ENCODE data around the gene ELAVL2. TPM values are rescaled to one million over a fixed set of nuclear protein-coding genes. Genes with fewer than 3 reads are reported as not detected.

ELAVL2 gene
- polyA plus RNA-seq, 1 donor from 2014 or later, result 106 TPM

DNA sequence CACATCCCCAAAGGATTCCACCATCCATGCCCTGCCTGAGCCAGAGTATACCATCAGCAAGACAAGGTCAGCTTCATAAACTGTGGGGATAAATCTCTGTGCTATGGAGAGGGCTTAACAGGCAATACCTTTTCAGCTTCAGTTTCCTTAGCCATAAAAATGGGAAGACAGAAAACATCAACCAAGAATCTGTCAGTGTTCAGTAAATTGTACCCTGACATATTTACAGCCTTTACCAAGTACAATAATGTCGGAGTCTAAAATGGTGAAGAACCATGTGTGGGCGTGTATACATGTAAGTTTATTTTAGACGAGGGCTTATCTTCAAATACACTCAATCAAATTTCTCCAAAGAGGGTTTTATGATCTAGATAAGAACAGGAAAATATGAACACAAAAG lies 94.7 kb downstream of the ELAVL2 start:
- Histone ChIP-seq H3K9ac (ENCODE audit: low read length) (no peak overlapping the region), H3K9me2 (ENCODE audit: insufficient read depth, low read length) (no peaks in the 10 kb centered on the region), H3K79me2 (replicated peaks; ENCODE audit: insufficient read depth, low read length) (peaks cover 5% of the 10 kb centered on the region), H3K36me3 (ENCODE audit: insufficient read depth, low read length) (no peaks in the 10 kb centered on the region), H3K27me3 (ENCODE audit: insufficient read depth, low read depth, low read length) (no peaks in the 10 kb centered on the region), H3K27ac (ENCODE audit: low read length) (no peak overlapping the region), H3K4me3 (ENCODE audit: low read length) (no peak overlapping the region), H3K4me2 (ENCODE audit: low read length) (no peak overlapping the region), H4K20me1 (ENCODE audit: insufficient read depth) (no peaks in the 10 kb centered on the region), H3K9me3 (ENCODE audit: low read length) (no peaks in the 10 kb centered on the region), H3F3A (ENCODE audit: insufficient read depth, low read length, poor library complexity, severe bottlenecking) (no peaks in the 10 kb centered on the region), H2AFZ (ENCODE audit: low read depth, low read length) (no peak overlapping the region)
- no peak for TF ChIP-seq RAD21 (conservative IDR thresholded peaks at IDR 0.05)
- no peak for TF ChIP-seq MXI1 (conservative IDR thresholded peaks at IDR 0.05; ENCODE audit: poor library complexity, severe bottlenecking)
- no peak for TF ChIP-seq TAF1 (IDR thresholded peaks at IDR 0.05; ENCODE audit: low read depth)

DNA sequence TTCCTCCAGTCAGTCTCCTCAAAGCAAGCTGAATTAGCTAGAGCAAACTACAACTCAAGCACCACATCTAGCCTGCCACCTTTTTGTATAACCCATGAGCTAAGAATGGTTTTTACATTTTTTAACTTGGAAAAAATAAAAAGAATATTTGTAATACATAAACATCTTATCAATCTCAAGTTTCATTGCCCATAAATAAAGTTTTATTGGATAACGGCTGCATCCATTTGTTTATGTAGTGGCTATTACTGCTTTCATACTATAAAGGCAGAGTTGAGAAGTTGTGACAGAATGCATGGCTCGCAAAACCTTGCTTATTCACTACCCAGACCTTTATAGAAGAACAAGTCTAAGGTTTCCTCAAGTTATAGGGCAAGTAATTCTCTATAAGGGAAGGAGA lies 95.7 kb downstream of the ELAVL2 start:
- Histone ChIP-seq H3K36me3 (ENCODE audit: insufficient read depth, low read length) (no peaks in the 10 kb centered on the region), H3K9me2 (ENCODE audit: insufficient read depth, low read length) (no peaks in the 10 kb centered on the region), H4K20me1 (ENCODE audit: insufficient read depth) (no peaks in the 10 kb centered on the region), H3K79me2 (replicated peaks; ENCODE audit: insufficient read depth, low read length) (peaks cover 3% of the 10 kb centered on the region), H3K9ac (ENCODE audit: low read length) (no peak overlapping the region), H2AFZ (ENCODE audit: low read depth, low read length) (no peak overlapping the region), H3K4me3 (ENCODE audit: low read length) (no peak overlapping the region), H3K27me3 (ENCODE audit: insufficient read depth, low read depth, low read length) (no peaks in the 10 kb centered on the region), H3F3A (ENCODE audit: insufficient read depth, low read length, poor library complexity, severe bottlenecking) (no peaks in the 10 kb centered on the region), H3K27ac (ENCODE audit: low read length) (no peak overlapping the region), H3K4me2 (ENCODE audit: low read length) (no peak overlapping the region), H3K9me3 (ENCODE audit: low read length) (no peaks in the 10 kb centered on the region)
- TF ChIP-seq EZH2 (IDR thresholded peaks at IDR 0.05; ENCODE audit: borderline replicate concordance, insufficient read depth, low read length, poor library complexity, severe bottlenecking), result no peak
- no peak for TF ChIP-seq EP300 (conservative IDR thresholded peaks at IDR 0.05; ENCODE audit: poor library complexity, severe bottlenecking)
- TF ChIP-seq RAD21 (conservative IDR thresholded peaks at IDR 0.05), result no peak
- TF ChIP-seq, protein P1, sequence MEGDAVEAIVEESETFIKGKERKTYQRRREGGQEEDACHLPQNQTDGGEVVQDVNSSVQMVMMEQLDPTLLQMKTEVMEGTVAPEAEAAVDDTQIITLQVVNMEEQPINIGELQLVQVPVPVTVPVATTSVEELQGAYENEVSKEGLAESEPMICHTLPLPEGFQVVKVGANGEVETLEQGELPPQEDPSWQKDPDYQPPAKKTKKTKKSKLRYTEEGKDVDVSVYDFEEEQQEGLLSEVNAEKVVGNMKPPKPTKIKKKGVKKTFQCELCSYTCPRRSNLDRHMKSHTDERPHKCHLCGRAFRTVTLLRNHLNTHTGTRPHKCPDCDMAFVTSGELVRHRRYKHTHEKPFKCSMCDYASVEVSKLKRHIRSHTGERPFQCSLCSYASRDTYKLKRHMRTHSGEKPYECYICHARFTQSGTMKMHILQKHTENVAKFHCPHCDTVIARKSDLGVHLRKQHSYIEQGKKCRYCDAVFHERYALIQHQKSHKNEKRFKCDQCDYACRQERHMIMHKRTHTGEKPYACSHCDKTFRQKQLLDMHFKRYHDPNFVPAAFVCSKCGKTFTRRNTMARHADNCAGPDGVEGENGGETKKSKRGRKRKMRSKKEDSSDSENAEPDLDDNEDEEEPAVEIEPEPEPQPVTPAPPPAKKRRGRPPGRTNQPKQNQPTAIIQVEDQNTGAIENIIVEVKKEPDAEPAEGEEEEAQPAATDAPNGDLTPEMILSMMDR (IDR thresholded peaks at IDR 0.05; ENCODE audit: poor library complexity, severe bottlenecking), result no peak
- TF ChIP-seq REST (IDR thresholded peaks at IDR 0.05; ENCODE audit: borderline replicate concordance), result no peak
- TF ChIP-seq SMC3 (conservative IDR thresholded peaks at IDR 0.05; ENCODE audit: poor library complexity), result no peak
- TF ChIP-seq POLR2AphosphoS5 (IDR thresholded peaks at IDR 0.05), result no peak
- TF ChIP-seq MXI1 (conservative IDR thresholded peaks at IDR 0.05; ENCODE audit: poor library complexity, severe bottlenecking), result no peak
- TF ChIP-seq TAF1 (IDR thresholded peaks at IDR 0.05; ENCODE audit: low read depth), result no peak

DNA sequence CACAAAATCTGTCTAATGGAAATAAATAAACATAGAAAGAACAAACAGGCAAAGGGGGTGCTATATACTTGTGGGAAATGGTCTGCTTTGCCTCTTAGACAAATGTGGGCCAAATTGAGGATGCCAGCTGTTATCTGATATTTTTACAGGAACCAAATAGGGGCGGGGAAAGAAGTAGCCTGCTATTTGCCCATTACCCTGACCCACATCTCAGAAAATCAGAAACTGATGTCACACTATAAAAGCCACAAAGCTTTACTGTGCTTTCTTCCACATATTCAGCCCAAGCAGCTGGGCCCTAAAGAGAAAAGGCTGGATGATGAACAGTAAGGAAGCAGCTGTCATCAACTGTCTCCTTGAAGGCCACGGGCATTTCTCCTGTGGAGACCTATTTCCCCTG lies 97.3 kb downstream of the ELAVL2 start:
- no peaks in the 10 kb centered on the region for H3K9me3 ChIP-seq (ENCODE audit: low read length)
- no peaks in the 10 kb centered on the region for H3F3A ChIP-seq (ENCODE audit: insufficient read depth, low read length, poor library complexity, severe bottlenecking)
- H3K9me2 ChIP-seq (ENCODE audit: insufficient read depth, low read length), result no peaks in the 10 kb centered on the region
- H3K27ac ChIP-seq (ENCODE audit: low read length), result no peak overlapping the region
- H3K4me3 ChIP-seq (ENCODE audit: low read length), result no peak overlapping the region
- H2AFZ ChIP-seq (ENCODE audit: low read depth, low read length), result no peak overlapping the region
- no peaks in the 10 kb centered on the region for H3K36me3 ChIP-seq (ENCODE audit: insufficient read depth, low read length)
- H3K79me2 ChIP-seq (replicated peaks; ENCODE audit: insufficient read depth, low read length), result peaks cover 6% of the 10 kb centered on the region
- H4K20me1 ChIP-seq (ENCODE audit: insufficient read depth), result no peaks in the 10 kb centered on the region
- no peak overlapping the region for H3K4me2 ChIP-seq (ENCODE audit: low read length)
- no peaks in the 10 kb centered on the region for H3K27me3 ChIP-seq (ENCODE audit: insufficient read depth, low read depth, low read length)
- no peak overlapping the region for H3K9ac ChIP-seq (ENCODE audit: low read length)
- TF ChIP-seq SMC3 (conservative IDR thresholded peaks at IDR 0.05; ENCODE audit: poor library complexity), result no peak
